ENCODE results near the gene TMEM51. TPM values are rescaled to one million over a fixed set of nuclear protein-coding genes. Genes with fewer than 3 reads are reported as not detected.

Gene TMEM51
- total and polyA plus RNA-seq, 8 donors, result 18.2 to 42.1 (median 25.6) TPM

DNA sequence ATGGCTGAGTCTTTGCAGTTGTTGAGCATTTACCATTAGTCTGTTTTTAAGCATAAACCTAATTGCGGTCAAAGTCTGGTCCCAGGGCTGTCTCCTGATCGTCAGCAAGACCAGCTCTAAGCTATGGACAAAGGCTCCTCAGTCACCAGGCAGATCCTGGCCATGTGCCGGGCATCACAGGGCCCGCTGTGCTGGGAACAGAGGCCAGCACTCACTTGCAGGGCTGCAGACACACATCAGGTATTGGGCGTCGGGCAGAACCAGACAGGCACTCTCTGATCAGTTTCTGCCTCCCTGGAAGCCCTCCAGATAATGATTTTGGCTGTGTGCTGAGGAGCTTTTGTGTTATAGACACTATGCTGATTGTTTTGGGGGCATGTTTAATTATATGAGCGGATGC lies 26.6 kb downstream of the TMEM51 start:
- intact Hi-C loops (cut with DNase I), result no loop called here

DNA sequence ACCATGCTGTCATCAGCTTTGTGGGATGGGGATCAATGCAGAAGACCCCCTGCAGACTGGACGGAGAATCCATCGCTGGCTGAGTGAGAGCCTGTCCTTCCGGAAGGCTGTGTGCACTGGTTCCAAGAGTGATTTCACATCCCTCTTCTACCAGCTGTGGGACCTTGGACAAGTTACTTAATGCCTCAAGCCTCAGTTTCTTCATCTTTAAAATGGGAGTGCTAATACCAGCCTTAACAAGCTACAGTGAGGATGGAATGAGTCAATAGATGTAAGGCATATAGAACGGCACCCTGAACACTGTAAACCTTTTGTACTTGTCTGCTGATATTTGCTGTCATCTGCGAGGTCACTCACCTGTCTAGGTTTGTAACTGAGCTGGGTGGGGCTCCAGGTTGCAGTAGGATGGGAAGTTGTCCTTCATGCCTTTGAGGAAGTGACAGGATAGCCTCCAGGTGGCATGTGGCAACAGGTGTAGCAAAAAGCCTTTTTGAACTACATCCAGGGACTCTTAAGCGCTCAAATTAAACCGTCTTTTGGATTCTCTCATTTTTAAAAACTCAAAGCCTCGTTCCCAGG lies 27.5 kb downstream of the TMEM51 start:
- Histone ChIP-seq H3K27me3 (no peaks in the 10 kb centered on the region), H3K36me3 (no peaks in the 10 kb centered on the region), H3K4me1 (peaks cover 29 to 75% (median 61%) of the 10 kb centered on the region in 3 donors), H3K4me3 (no peak overlapping the region), H3K27ac (peak overlapping the region; percentile 30 to 83 (median 70)), H3K9me3 (no peaks in the 10 kb centered on the region)
- ATAC-seq, result peak in 1 of 4 donors; percentile 3
- DNase-seq, result no peak
- FAIRE-seq, result no peak
- TF ChIP-seq CTCF (IDR thresholded peaks at IDR 0.05), result no peak
- intact Hi-C loops (cut with DNase I), result no loop called here
- 29 to 37% methylated on average over 8 of the region's 8 CpGs for WGBS, 2 donors

More for the DNA sequence above, 26.6 kb downstream of the TMEM51 start:
- Histone ChIP-seq H3K36me3 (no peaks in the 10 kb centered on the region), H3K4me3 (no peak overlapping the region), H3K27me3 (no peaks in the 10 kb centered on the region), H3K4me1 (peaks cover 29 to 80% (median 55%) of the 10 kb centered on the region in 3 donors), H3K27ac (peak overlapping the region; percentile 46 to 83 (median 78)), H3K9me3 (no peaks in the 10 kb centered on the region)
- ATAC-seq, result peak; percentile 11 to 36 (median 22)
- TF ChIP-seq CTCF (IDR thresholded peaks at IDR 0.05), result no peak
- DNase-seq, result peak; percentile 62 to 77 (median 68)
- no peak for FAIRE-seq
- WGBS, 2 donors, result 21 to 23% methylated on average over 7 of the region's 7 CpGs

- no peak for DNase-seq
- Histone ChIP-seq H3K4me3 (no peak overlapping the region), H3K4me1 (peaks cover 29 to 75% (median 62%) of the 10 kb centered on the region in 3 donors), H3K27me3 (no peaks in the 10 kb centered on the region), H3K27ac (peak overlapping the region; percentile 30 to 83 (median 70)), H3K36me3 (no peaks in the 10 kb centered on the region), H3K9me3 (no peaks in the 10 kb centered on the region)
- 27 to 29% methylated on average over 10 of the region's 10 CpGs for WGBS, 2 donors
- ATAC-seq, result peak in 3 of 4 donors; percentile 6 to 14 (median 7)
- TF ChIP-seq CTCF (IDR thresholded peaks at IDR 0.05), result no peak
- no peak for FAIRE-seq
- intact Hi-C loops (cut with DNase I), result no loop called here
Measured at GRCh38 chr1:15181564-15181963, 28.0 kb downstream of the TMEM51 start.

DNA sequence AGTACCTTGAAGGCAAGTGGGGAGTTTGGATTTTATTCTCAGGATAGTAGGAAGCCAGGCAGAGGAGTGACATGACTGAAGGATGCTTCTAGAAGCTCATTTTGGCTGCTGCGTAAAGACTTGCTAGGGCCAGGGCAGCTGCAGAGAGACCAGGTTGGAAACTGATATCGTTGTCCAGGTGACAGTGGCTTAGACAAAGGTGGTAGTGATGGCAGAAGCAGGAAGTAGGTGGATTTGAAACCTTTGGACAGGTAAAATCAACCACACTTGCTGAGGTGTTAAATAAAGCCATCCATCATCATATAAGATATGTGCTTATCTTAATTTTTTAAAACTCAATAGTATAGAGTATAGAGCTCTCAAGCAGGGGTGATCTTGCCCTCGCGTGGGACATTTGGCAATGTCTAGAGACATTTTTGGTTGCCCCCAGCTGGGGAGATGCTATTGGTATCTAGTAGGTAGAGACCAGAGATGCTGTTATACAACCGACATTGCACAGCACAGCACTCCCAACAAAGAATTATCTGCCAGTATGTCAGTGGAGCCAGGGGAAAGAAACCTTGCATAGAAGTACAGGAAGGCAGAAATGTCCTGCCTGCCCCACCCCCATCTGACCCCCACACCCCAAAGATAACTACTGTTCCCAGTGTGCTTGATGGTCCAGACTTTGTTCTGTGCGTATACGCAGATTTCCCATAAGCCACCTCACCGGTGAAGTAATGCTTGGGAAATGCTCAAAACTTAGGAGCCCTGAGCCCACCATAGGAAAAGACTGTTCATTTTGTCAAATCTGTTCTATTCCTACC lies 31.1 kb downstream of the TMEM51 start:
- FAIRE-seq, result no peak
- no peak overlapping the region for H3K4me3 ChIP-seq
- no peak for DNase-seq
- H3K36me3 ChIP-seq, result no peaks in the 10 kb centered on the region
- peaks cover 31 to 78% (median 64%) of the 10 kb centered on the region in 3 donors for H3K4me1 ChIP-seq
- WGBS, 2 donors, result 51 to 55% methylated on average over 8 of the region's 8 CpGs
- no peak for TF ChIP-seq CTCF (IDR thresholded peaks at IDR 0.05)
- H3K27me3 ChIP-seq, result no peaks in the 10 kb centered on the region
- peak overlapping the region in 2 of 4 donors; percentile 48 to 76 for H3K27ac ChIP-seq
- intact Hi-C loops (cut with DNase I), result no loop called here
- ATAC-seq, result peak in 1 of 4 donors; percentile 5
- no peaks in the 10 kb centered on the region for H3K9me3 ChIP-seq
